HFFc6 (cell line): ENCODE data around the gene GOSR2. TPM values are rescaled to one million over a fixed set of nuclear protein-coding genes. Genes with fewer than 3 reads are reported as not detected.

ENCODE experiments used
- DNase-seq: peaks from one replicate; pipeline ENCODE4 v3.0.0-alpha.2; 2018
- H3K27ac Mint-ChIP-seq: 2 replicates; pipeline ENCODE4 v1.8.0; 2020; ENCODE audit warnings: mild to moderate bottlenecking, mixed read lengths
- H3K27me3 Mint-ChIP-seq: 2 replicates; pipeline ENCODE4 v1.8.0; 2021; ENCODE audit warnings: mild to moderate bottlenecking, moderate library complexity, mixed read lengths; ENCODE audit not compliant: insufficient read depth
- H3K36me3 Mint-ChIP-seq: 2 replicates; pipeline ENCODE4 v1.8.0; 2021; ENCODE audit warnings: low read depth, mixed read lengths
- H3K4me1 Mint-ChIP-seq: 2 replicates; pipeline ENCODE4 v1.8.0; 2020; ENCODE audit warnings: low read depth, mixed read lengths
- H3K4me3 Mint-ChIP-seq: 2 replicates; pipeline ENCODE4 v1.8.0; 2020; ENCODE audit warnings: mild to moderate bottlenecking, moderate library complexity, mixed read lengths
- H3K9me3 Mint-ChIP-seq: 2 replicates; pipeline ENCODE4 v1.8.0; 2020; ENCODE audit warnings: mild to moderate bottlenecking, mixed read lengths
- CTCF ChIP-seq: fragments of 200-600 bp; sonication (generic); IDR thresholded peaks from 2 replicates; pipeline ENCODE4 v1.5.0; 2021; ENCODE audit warnings: antibody characterized with exemption, mild to moderate bottlenecking
- total RNA-seq, 6 experiments: library from RNA; stranded (reverse); fragmentation: NEBNext Ultra II Directional; extraction: Animal tissue kit (Norgen Biotek cat#: 25700); gene quantifications; 2 replicates in 1 of 6; 3 replicates in 5 of 6; pipeline ENCODE4 v1.2.3, GENCODE V29; 2021

The GOSR2 gene
- total RNA-seq, 6 experiments from 2014 or later: 63.6 to 75.9 (median 66.3) TPM

- Mint-ChIP-seq H3K4me3 (no peak overlapping the region; the same call in 1 of the 2 replicates), H3K9me3 (no peaks in the 10 kb centered on the region)
- TF ChIP-seq CTCF: no peak
Measured at GRCh38 chr17:46931596-46931995, 8.6 kb downstream of the GOSR2 start.

GRCh38 chr17:46935658-46936266 is 12.8 kb downstream of the GOSR2 start:
- H3K36me3 Mint-ChIP-seq: peaks cover 51% of the 10 kb centered on the region
- TF ChIP-seq CTCF: no peak
- H3K4me3 Mint-ChIP-seq: no peak overlapping the region
- no peaks in the 10 kb centered on the region; the same call in none of the 2 replicates for H3K27me3 Mint-ChIP-seq
- H3K9me3 Mint-ChIP-seq: no peaks in the 10 kb centered on the region
- H3K4me1 Mint-ChIP-seq: peaks cover 15% of the 10 kb centered on the region; the same call in 1 of the 2 replicates
- no peak for DNase-seq
- H3K27ac Mint-ChIP-seq: no peak overlapping the region

More at GRCh38 chr17:46931596-46931995, 8.6 kb downstream of the GOSR2 start:
- peak overlapping the region; percentile 9; the same call in 1 of the 2 replicates for H3K27ac Mint-ChIP-seq
- peaks cover 54% of the 10 kb centered on the region for H3K4me1 Mint-ChIP-seq
- H3K27me3 Mint-ChIP-seq: no peaks in the 10 kb centered on the region; the same call in none of the 2 replicates
- no peak for DNase-seq
- peaks cover 34% of the 10 kb centered on the region for H3K36me3 Mint-ChIP-seq

- no peaks in the 10 kb centered on the region; the same call in 1 of the 2 replicates for H3K27me3 Mint-ChIP-seq
- H3K4me1 Mint-ChIP-seq: peaks cover 27% of the 10 kb centered on the region
- peak; percentile 91 for TF ChIP-seq CTCF
- peak overlapping the region; percentile 60 for H3K27ac Mint-ChIP-seq
- DNase-seq: peak; percentile 59
- H3K9me3 Mint-ChIP-seq: no peaks in the 10 kb centered on the region
- no peak overlapping the region for H3K4me3 Mint-ChIP-seq
- peaks cover 20% of the 10 kb centered on the region for H3K36me3 Mint-ChIP-seq
Measured at GRCh38 chr17:46940692-46941404, 17.9 kb downstream of the GOSR2 start.

- peak overlapping the region; percentile 70 for H3K4me3 Mint-ChIP-seq
- no peaks in the 10 kb centered on the region for H3K9me3 Mint-ChIP-seq
- H3K27me3 Mint-ChIP-seq: peaks cover 3% of the 10 kb centered on the region
- peak; percentile 93 for TF ChIP-seq CTCF
- H3K27ac Mint-ChIP-seq: peak overlapping the region; percentile 31; the same call in 1 of the 2 replicates
- peaks cover 20% of the 10 kb centered on the region for H3K36me3 Mint-ChIP-seq
- peak; percentile 59 for DNase-seq
- H3K4me1 Mint-ChIP-seq: peaks cover 27% of the 10 kb centered on the region
Measured at GRCh38 chr17:46942441-46943217, 19.7 kb downstream of the GOSR2 start.

GRCh38 chr17:46943218-46943500 is 20.2 kb downstream of the GOSR2 start:
- peaks cover 20% of the 10 kb centered on the region for H3K36me3 Mint-ChIP-seq
- H3K9me3 Mint-ChIP-seq: no peaks in the 10 kb centered on the region
- peak overlapping the region; percentile 62; the same call in 1 of the 2 replicates for H3K27ac Mint-ChIP-seq
- no peak for TF ChIP-seq CTCF
- no peak for DNase-seq
- H3K4me3 Mint-ChIP-seq: peak overlapping the region; percentile 70
- H3K27me3 Mint-ChIP-seq: peaks cover 7% of the 10 kb centered on the region
- peaks cover 27% of the 10 kb centered on the region for H3K4me1 Mint-ChIP-seq
